Common myeloid progenitor, CD34-positive (primary cell): ENCODE results near the gene PLEKHG1.

ENCODE experiments used
- CTCF ChIA-PET: fragments of 350-600 bp; sonication (Branson Sonifier 250); formaldehyde crosslinking; loops from one replicate; lab custom pipeline; 2021; ENCODE audit warnings: antibody characterized with exemption; lab: Charles Lee
- POLR2A ChIA-PET: fragments of 350-600 bp; sonication (Branson Sonifier 250); formaldehyde crosslinking; loops from one replicate; lab custom pipeline; 2021; ENCODE audit warnings: antibody characterized with exemption; lab: Charles Lee
- DNase-seq, 3 donors: peaks; one replicate each; pipeline versions ENCODE4 v3.0.0 to v3.0.0-alpha.2; 2013
- H3K27ac ChIP-seq, 2 experiments: 1 replicate in 1 of 2; 2 replicates in 1 of 2; pipeline ENCODE4 v1.7.0; 2013; ENCODE audit warnings: inconsistent platforms in 2 of 2, low read length in 2 of 2, mild to moderate bottlenecking in 2 of 2, low read depth in 1 of 2, moderate library complexity in 1 of 2; ENCODE audit not compliant: severe bottlenecking in 2 of 2, insufficient read depth in 1 of 2, poor library complexity in 1 of 2
- H3K27me3 ChIP-seq, 5 experiments: replicated peaks in 2 of 5; 1 replicate in 3 of 5; 2 replicates in 2 of 5; pipeline versions ENCODE4 v1.6.1 to v1.7.0; 2013; ENCODE audit warnings: low read length in 4 of 5, mild to moderate bottlenecking in 2 of 5, moderate library complexity in 2 of 5, inconsistent platforms in 1 of 5; ENCODE audit not compliant: insufficient read depth in 5 of 5, control insufficient read depth in 4 of 5
- H3K36me3 ChIP-seq, 4 experiments: 1 replicate in 2 of 4; 2 replicates in 2 of 4; pipeline versions ENCODE4 v1.6.1 to v1.7.0; 2013; ENCODE audit warnings: low read length in 3 of 4, control low read depth in 1 of 4, mild to moderate bottlenecking in 1 of 4; ENCODE audit not compliant: control insufficient read depth in 4 of 4, insufficient read depth in 4 of 4
- H3K4me1 ChIP-seq, 4 experiments: 1 replicate in 3 of 4; 2 replicates in 1 of 4; pipeline versions ENCODE4 v1.6.1 to v1.7.1; 2013; ENCODE audit warnings: low read length in 3 of 4, mild to moderate bottlenecking in 3 of 4, control low read depth in 1 of 4, inconsistent platforms in 1 of 4, moderate library complexity in 1 of 4; ENCODE audit not compliant: control insufficient read depth in 4 of 4, insufficient read depth in 4 of 4; ENCODE audit errors: control extremely low read depth in 1 of 4
- H3K4me3 ChIP-seq, 7 experiments: 1 replicate in 4 of 7; 2 replicates in 3 of 7; pipeline versions ENCODE4 v1.5.1 to v1.7.0; 2013; ENCODE audit warnings: mild to moderate bottlenecking in 7 of 7, low read length in 6 of 7, moderate library complexity in 6 of 7, inconsistent platforms in 2 of 7, low read depth in 2 of 7, control low read depth in 1 of 7; ENCODE audit not compliant: insufficient read depth in 4 of 7, control insufficient read depth in 1 of 7; ENCODE audit errors: extremely low read depth in 1 of 7
- H3K9me3 ChIP-seq, 5 experiments: 1 replicate in 4 of 5; 2 replicates in 1 of 5; pipeline versions ENCODE4 v1.6.1 to v1.7.1; 2013; ENCODE audit warnings: low read length in 4 of 5, mild to moderate bottlenecking in 2 of 5, inconsistent platforms in 1 of 5, low read depth in 1 of 5, moderate library complexity in 1 of 5; ENCODE audit not compliant: control insufficient read depth in 4 of 5, insufficient read depth in 2 of 5; ENCODE audit errors: control extremely low read depth in 1 of 5
- WGBS: methylation state at CpG from one replicate; pipeline ENCODE4 v1.1.5; 2013; ENCODE audit not compliant: insufficient coverage; 5-methylcytosine and 5-hydroxymethylcytosine counted together

PLEKHG1 gene

DNA sequence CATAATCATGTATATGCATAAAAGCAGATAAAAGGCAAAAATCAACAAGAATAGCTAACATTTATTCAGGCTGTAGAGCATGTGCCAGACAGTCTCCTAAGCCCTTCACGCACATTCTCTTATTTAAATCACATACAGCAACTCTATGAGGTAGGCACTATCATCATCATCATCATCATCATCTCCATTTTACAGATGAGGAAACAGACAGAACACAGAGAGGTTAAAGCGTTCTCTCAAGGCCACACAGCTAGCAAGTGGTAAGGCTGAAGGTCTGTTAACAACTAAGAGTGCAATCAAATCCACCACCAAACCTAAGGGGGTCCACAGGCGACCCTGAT lies 857 bp upstream of the PLEKHG1 start:
- H3K27ac ChIP-seq: no peak overlapping the region
- peaks cover 6 to 19% (median 12%) of the 10 kb centered on the region in 4 experiments for H3K4me1 ChIP-seq
- ChIA-PET POLR2A (no interaction called here), CTCF (interaction anchor here (0.9 to 2.3 kb wide), 2 partner anchors 12 to 180 kb away, joined by 3 to 10 read pairs; no protein-coding TSS in a partner anchor)
- peak overlapping the region in 2 of 7 experiments; percentile 73 to 83 for H3K4me3 ChIP-seq
- no peaks in the 10 kb centered on the region for H3K9me3 ChIP-seq
- 86% methylated on average over 3 of the region's 3 CpGs for WGBS
- no peaks in the 10 kb centered on the region for H3K36me3 ChIP-seq
- DNase-seq: no peak
- peaks cover 8 to 68% (median 32%) of the 10 kb centered on the region in 5 experiments for H3K27me3 ChIP-seq

GRCh38 chr6:150600010-150600300 lies 270 bp downstream of the PLEKHG1 start:
- H3K4me1 ChIP-seq: peaks cover 6 to 19% (median 12%) of the 10 kb centered on the region in 4 experiments
- H3K9me3 ChIP-seq: no peaks in the 10 kb centered on the region
- peaks cover 8 to 68% (median 32%) of the 10 kb centered on the region in 5 experiments for H3K27me3 ChIP-seq
- ChIA-PET POLR2A (no interaction called here), CTCF (interaction anchor here (0.7 to 2.3 kb wide), 4 partner anchors 10 to 181 kb away, joined by 3 to 10 read pairs (median 3); no protein-coding TSS in a partner anchor)
- DNase-seq: peak in 1 of 3 donors; percentile 5
- H3K4me3 ChIP-seq: peak overlapping the region in 6 of 7 experiments; percentile 46 to 83 (median 67)
- under 1% methylated on average over 34 of the region's 38 CpGs for WGBS
- H3K27ac ChIP-seq: no peak overlapping the region
- no peaks in the 10 kb centered on the region for H3K36me3 ChIP-seq

DNA sequence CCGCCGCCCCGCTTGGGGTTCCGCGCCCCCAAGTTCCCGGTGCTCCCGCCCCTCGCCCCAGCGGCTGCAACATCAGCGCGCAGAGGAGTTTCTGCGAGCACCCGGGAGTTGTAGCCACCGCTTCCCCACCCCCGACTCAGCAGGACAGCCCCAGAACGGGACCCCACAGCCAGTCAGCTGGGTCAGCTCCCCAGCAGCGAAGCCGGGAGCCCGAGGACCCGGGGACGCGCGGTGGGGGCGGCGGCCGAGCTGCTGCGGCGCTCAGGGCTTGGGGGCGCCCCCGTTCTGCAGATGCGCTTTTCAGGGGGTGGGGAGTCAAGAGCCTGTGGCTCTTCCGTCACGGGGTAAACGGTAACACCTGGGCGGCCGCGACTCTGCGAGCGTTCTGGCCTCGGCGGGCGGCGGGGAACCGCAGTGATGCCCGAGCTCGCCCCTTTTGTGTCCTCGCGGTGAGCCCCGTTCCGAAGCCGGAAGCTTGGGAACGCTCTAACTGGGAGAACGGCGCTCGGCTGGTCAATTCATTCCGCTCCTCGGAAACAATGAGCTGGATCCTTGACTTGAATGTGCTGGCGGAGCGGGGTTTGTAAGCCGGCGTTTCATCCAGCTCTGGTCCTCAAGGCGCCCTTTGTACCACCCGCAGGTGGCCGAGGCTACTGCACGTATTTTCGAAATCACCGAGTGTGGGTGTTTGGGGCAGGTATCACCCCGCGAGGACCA lies 774 bp downstream of the PLEKHG1 start:
- H3K27ac ChIP-seq: no peak overlapping the region
- H3K4me1 ChIP-seq: peaks cover 6 to 19% (median 12%) of the 10 kb centered on the region in 4 experiments
- no peaks in the 10 kb centered on the region for H3K9me3 ChIP-seq
- ChIA-PET POLR2A (no interaction called here), CTCF (interaction anchor here (0.7 to 2.3 kb wide), 4 partner anchors 15 to 182 kb away, joined by 3 to 10 read pairs (median 4); no protein-coding TSS in a partner anchor)
- peaks cover 8 to 68% (median 32%) of the 10 kb centered on the region in 5 experiments for H3K27me3 ChIP-seq
- peak overlapping the region; percentile 38 to 83 (median 66) for H3K4me3 ChIP-seq
- H3K36me3 ChIP-seq: no peaks in the 10 kb centered on the region
- 0% methylated on average over 69 of the region's 69 CpGs for WGBS
- DNase-seq: peak; percentile 62 to 80 (median 75)

DNA sequence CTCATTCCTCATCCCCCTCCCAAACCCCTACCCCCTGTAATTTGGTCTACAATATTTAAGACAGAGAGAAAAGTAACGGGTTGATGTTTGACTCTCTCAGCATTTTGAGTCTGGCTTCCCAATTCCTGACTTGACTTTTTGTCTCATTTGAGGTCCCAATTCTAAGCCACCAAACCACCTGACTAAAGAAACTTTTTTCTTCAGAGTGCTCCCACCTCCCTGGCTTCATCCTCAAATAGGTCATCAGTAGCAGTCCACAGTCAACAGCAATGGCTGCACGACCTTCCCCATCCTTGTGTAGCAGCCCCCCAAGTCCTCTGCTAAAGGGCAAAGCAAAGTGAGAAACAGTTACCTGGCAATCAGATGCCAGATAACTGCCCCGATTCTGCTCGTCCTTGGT lies 1.8 kb downstream of the PLEKHG1 start:
- ChIA-PET POLR2A (no interaction called here), CTCF (interaction anchor here (0.9 kb wide), 1 partner anchor 9 kb away, joined by 3 read pairs; no protein-coding TSS in a partner anchor)
- Histone ChIP-seq H3K27ac (no peak overlapping the region), H3K4me3 (no peak overlapping the region), H3K36me3 (no peaks in the 10 kb centered on the region), H3K4me1 (peaks cover 6 to 19% (median 12%) of the 10 kb centered on the region in 4 experiments), H3K9me3 (no peaks in the 10 kb centered on the region), H3K27me3 (peaks cover 8 to 64% (median 32%) of the 10 kb centered on the region in 5 experiments)
- no peak for DNase-seq
- 95% methylated on average over 4 of the region's 4 CpGs for WGBS

- H3K4me3 ChIP-seq: no peak overlapping the region
- no peaks in the 10 kb centered on the region for H3K9me3 ChIP-seq
- H3K27ac ChIP-seq: no peak overlapping the region
- POLR2A ChIA-PET: no interaction called here
- no peak for DNase-seq
- CTCF ChIA-PET: no interaction called here
- peaks cover 6 to 19% (median 14%) of the 10 kb centered on the region in 4 experiments for H3K4me1 ChIP-seq
- no peaks in the 10 kb centered on the region for H3K36me3 ChIP-seq
- H3K27me3 ChIP-seq: peaks cover 8 to 48% (median 32%) of the 10 kb centered on the region in 5 experiments
- 100% methylated on average over 3 of the region's 4 CpGs for WGBS
Measured at GRCh38 chr6:150603176-150603575, 3.5 kb downstream of the PLEKHG1 start.

- no peak overlapping the region for H3K4me3 ChIP-seq
- peaks cover 0 to 14% (median 11%) of the 10 kb centered on the region in 4 experiments for H3K4me1 ChIP-seq
- peaks cover 0 to 36% (median 22%) of the 10 kb centered on the region in 5 experiments for H3K27me3 ChIP-seq
- ChIA-PET POLR2A (no interaction called here), CTCF (no interaction called here)
- H3K9me3 ChIP-seq: no peaks in the 10 kb centered on the region
- DNase-seq: no peak
- H3K36me3 ChIP-seq: no peaks in the 10 kb centered on the region
- WGBS: 100% methylated on average over 6 of the region's 6 CpGs
- no peak overlapping the region for H3K27ac ChIP-seq
Measured at GRCh38 chr6:150604467-150604866, 4.8 kb downstream of the PLEKHG1 start.

DNA sequence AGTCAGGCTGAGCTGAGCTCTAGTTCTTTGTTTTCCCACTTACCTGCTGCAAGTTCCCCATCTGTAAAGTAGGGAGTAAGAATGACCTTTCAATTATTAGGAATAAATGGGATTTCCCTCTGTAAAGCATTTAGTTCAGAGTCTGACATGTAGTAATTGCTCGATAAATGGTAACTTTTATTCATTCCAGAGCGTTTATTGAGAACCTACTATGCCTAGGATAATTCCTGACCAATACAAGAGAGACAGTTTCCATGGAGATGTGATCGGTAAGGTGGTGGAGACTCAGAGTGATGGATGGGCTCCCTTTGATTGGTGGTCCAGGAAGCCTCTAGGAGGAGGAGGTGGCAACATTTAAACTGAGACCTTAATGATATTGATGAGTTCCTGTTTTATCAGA lies 5.6 kb downstream of the PLEKHG1 start:
- no peak overlapping the region for H3K27ac ChIP-seq
- ChIA-PET POLR2A (no interaction called here), CTCF (no interaction called here)
- no peak for DNase-seq
- no peaks in the 10 kb centered on the region for H3K9me3 ChIP-seq
- WGBS: 100% methylated on average over 2 of the region's 3 CpGs
- H3K36me3 ChIP-seq: no peaks in the 10 kb centered on the region
- peaks cover 0 to 8% (median 6%) of the 10 kb centered on the region in 4 experiments for H3K4me1 ChIP-seq
- H3K27me3 ChIP-seq: peaks cover 0 to 29% (median 22%) of the 10 kb centered on the region in 5 experiments
- H3K4me3 ChIP-seq: no peak overlapping the region
